Retinal pigment epithelial cell (primary cell): ENCODE results near the gene PRKCD.

ENCODE experiments used
- DNase-seq: peaks from one replicate; pipeline ENCODE4 v3.0.0-alpha.2; 2010; ENCODE audit warnings: low read depth
- H3K4me3 ChIP-seq: 2 replicates; pipeline ENCODE4 v1.5.1; 2011; ENCODE audit warnings: mild to moderate bottlenecking, low read length, control low read depth, moderate library complexity
- TF ChIP-seq, protein P1 (sequence below): conservative IDR thresholded peaks from 2 replicates; pipeline ENCODE4 v1.5.1; 2011; ENCODE audit warnings: low read depth, low read length, control low read depth, inconsistent platforms

The PRKCD gene

DNA sequence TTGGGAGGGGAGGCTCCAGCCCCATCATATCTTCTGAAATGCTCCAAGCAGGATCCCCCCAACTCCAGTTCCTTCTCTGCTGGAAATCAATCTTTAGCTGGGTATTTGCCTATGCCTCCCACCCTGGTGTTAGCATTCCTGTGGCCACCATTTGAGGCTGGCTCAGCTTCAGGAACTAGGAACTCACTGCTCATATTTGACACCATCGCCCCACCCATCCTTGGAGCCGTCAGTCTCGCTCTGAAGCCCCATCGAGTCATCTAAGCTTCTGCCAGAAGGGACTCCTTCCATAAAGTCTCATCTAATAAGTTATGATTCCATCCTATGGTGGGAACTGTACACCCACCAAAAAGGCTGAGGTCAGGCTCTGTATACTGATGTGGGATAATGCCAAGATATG is 26.4 kb downstream of the PRKCD start:
- H3K4me3 ChIP-seq: no peak overlapping the region
- TF ChIP-seq, protein P1, sequence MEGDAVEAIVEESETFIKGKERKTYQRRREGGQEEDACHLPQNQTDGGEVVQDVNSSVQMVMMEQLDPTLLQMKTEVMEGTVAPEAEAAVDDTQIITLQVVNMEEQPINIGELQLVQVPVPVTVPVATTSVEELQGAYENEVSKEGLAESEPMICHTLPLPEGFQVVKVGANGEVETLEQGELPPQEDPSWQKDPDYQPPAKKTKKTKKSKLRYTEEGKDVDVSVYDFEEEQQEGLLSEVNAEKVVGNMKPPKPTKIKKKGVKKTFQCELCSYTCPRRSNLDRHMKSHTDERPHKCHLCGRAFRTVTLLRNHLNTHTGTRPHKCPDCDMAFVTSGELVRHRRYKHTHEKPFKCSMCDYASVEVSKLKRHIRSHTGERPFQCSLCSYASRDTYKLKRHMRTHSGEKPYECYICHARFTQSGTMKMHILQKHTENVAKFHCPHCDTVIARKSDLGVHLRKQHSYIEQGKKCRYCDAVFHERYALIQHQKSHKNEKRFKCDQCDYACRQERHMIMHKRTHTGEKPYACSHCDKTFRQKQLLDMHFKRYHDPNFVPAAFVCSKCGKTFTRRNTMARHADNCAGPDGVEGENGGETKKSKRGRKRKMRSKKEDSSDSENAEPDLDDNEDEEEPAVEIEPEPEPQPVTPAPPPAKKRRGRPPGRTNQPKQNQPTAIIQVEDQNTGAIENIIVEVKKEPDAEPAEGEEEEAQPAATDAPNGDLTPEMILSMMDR: no peak
- no peak for DNase-seq

DNA sequence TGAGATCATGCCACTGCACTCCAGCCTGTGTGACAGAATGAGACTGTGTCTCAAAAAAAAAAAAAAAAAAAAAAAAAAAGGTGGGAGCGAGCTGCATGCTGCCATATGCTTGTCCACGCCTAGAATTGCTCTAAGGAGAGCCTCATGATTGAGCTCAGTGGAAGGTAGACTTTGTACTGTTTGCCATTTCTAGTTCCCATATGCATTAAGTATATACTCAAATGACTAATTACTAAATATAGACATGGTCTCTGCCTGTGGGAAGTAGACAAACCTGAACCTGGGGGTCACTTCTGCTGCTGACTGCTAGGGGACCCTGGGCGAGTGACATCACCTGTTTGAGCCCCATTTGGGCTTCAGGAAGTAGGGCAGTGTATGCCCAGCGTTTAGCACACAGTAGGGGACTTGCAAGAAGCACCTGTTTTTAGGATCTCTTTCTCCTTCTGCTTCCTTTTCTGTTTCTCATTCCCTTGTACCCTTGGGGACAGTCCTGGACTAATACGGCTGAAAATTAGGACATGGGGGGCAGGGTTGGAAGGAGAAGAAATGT is 27.2 kb downstream of the PRKCD start:
- TF ChIP-seq, protein P1: no peak
- no peak for DNase-seq
- H3K4me3 ChIP-seq: no peak overlapping the region

DNA sequence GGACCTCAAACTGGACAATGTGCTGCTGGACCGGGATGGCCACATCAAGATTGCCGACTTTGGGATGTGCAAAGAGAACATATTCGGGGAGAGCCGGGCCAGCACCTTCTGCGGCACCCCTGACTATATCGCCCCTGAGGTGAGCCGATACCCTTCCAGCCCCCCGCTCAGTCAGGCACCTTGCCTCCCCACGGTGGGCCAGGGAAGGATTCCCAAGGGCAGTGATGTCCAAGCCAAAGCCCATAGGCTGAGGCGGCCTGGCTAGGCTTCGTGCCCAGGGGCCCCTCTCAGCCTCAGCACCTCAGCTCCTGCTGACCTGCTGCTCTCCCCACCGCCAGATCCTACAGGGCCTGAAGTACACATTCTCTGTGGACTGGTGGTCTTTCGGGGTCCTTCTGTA is 27.7 kb downstream of the PRKCD start:
- TF ChIP-seq, protein P1: no peak
- no peak for DNase-seq
- no peak overlapping the region for H3K4me3 ChIP-seq

DNA sequence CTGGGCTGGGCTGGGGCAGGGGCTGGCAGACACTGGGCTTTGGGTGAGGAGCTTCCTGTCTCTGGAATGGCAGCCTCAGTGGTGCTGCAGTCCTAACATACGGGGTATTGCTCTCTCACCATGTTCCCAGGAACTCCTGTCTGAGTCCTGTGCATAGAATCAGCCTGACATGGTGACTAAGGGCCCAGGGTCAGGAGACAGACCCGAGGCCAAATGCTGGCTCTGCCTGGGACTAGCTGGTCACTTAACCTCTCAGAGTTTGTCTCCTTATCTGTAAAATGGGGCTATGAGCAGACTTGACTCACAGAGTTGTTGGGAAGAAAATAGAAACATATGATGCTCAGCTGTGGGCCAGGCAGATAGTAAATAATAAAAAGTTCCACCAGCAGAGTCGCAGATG is 28.3 kb downstream of the PRKCD start:
- DNase-seq: no peak

DNA sequence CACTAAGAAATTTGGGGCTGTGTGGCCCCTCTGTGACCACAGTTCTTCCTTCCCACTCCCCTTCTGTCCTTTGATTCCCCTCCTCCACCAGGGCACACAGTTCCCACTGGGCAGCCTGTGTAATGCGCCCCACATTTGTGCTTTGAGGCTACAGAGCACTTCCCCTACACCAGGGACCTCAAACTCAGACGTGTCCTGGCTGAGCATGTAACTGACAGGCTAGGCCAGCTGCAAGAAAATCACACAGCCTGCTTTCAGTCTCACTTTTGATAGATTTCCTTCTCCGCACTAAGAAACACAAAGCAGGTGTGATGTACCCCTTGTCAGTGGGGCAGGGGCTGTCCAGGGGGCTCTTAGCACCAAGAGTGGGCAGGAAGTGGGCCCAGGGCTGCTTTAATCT is 29.6 kb downstream of the PRKCD start:
- DNase-seq: no peak
- TF ChIP-seq, protein P1: no peak
- H3K4me3 ChIP-seq: no peak overlapping the region

More for the DNA sequence above, 28.3 kb downstream of the PRKCD start:
- H3K4me3 ChIP-seq: no peak overlapping the region
- TF ChIP-seq, protein P1: no peak

DNA sequence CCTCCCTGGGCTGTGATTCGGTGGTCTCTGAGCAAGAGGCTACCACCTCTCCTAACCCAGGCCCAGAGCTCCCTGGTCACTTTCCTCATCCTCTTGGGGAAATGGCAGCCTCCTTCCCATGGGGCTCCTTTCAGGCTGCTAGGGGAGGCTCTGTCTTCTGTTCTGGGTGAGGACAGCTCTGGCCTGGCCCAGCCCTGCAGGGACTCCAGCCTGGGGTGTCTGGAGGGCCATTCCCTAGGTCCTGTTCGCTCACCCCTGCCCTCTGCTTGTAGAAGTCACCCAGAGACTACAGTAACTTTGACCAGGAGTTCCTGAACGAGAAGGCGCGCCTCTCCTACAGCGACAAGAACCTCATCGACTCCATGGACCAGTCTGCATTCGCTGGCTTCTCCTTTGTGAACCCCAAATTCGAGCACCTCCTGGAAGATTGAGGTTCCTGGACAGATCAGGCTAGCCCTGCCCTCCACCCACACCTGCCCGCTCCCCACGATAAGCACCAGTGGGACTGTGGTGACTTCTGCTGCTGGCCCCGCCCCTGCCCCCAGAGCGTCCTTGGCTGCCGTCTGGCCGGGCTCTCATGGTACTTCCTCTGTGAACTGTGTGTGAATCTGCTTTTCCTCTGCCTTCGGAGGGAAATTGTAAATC is 30.9 kb downstream of the PRKCD start:
- no peak overlapping the region for H3K4me3 ChIP-seq
- DNase-seq: no peak
- TF ChIP-seq, protein P1: no peak

DNA sequence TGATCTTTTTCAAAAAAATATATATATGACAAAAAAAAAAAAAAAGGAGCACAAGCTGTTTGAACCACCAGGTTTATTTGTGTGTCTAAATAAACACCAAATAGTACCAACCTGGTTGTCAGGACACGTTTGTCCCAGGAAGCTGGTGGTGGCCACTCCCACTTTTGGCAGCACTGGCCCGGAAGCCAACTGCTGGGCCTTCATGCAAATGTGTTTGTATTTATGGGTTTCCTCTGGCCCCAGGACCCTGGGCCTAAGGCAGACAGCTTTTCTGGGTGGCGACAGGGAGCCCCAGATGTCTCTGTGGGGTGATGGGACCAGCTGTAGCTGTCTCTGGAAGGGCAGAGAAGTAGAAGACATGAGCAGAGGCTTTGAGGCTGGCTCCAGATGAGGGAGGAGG is 31.6 kb downstream of the PRKCD start:
- no peak overlapping the region for H3K4me3 ChIP-seq
- no peak for DNase-seq
- TF ChIP-seq, protein P1: no peak
